ENCODE results near the gene AADAT. TPM values are rescaled to one million over a fixed set of nuclear protein-coding genes. Genes with fewer than 3 reads are reported as not detected.

AADAT gene
- total RNA-seq, 2 donors from 2014 or later, result not detected

GRCh38 chr4:170027181-170027829 is 62.5 kb downstream of the AADAT start:
- peak; percentile 73 for ATAC-seq (replicated peaks)
- H3K36me3 Mint-ChIP-seq (ENCODE audit: low read depth), result peaks cover 4% of the 10 kb centered on the region
- peak overlapping the region; percentile 87 for H3K27ac Mint-ChIP-seq
- peaks cover 9% of the 10 kb centered on the region for H3K27me3 Mint-ChIP-seq
- peaks cover 8% of the 10 kb centered on the region for H3K4me1 Mint-ChIP-seq
- no peaks in the 10 kb centered on the region for H3K9me3 Mint-ChIP-seq
- H3K4me3 Mint-ChIP-seq, result peak overlapping the region; percentile 93

- Mint-ChIP-seq H3K27ac (peak within 1 kb of the TSS; percentile 87), H3K4me3 (peak within 1 kb of the TSS; percentile 93), H3K36me3 (ENCODE audit: low read depth) (peaks cover 4% of the 10 kb centered on the region), H3K9me3 (no peaks in the 10 kb centered on the region), H3K4me1 (peaks cover 8% of the 10 kb centered on the region), H3K27me3 (peaks cover 7% of the 10 kb centered on the region)
- ATAC-seq (replicated peaks), result peak; percentile 88
Observed at GRCh38 chr4:170026253-170027021, 63.3 kb downstream of the AADAT start, which contains the start of gene MFAP3L. TSS of gene MFAP3L (minus strand) at chr4:170026395. CDS start at chr4:170005877, 20,518 bp downstream.

GRCh38 chr4:170025523-170026252 is 64.1 kb downstream of the AADAT start:
- Mint-ChIP-seq H3K4me1 (peaks cover 8% of the 10 kb centered on the region), H3K9me3 (no peaks in the 10 kb centered on the region), H3K27me3 (peaks cover 6% of the 10 kb centered on the region), H3K4me3 (peak overlapping the region; percentile 76), H3K36me3 (ENCODE audit: low read depth) (peaks cover 4% of the 10 kb centered on the region), H3K27ac (no peak overlapping the region)
- no peak for ATAC-seq (replicated peaks)

- Mint-ChIP-seq H3K4me1 (no peaks in the 10 kb centered on the region), H3K36me3 (ENCODE audit: low read depth) (peaks cover 1% of the 10 kb centered on the region), H3K27me3 (no peaks in the 10 kb centered on the region), H3K4me3 (no peak overlapping the region), H3K9me3 (no peaks in the 10 kb centered on the region), H3K27ac (no peak overlapping the region)
- no peak for ATAC-seq (replicated peaks)
Observed at GRCh38 chr4:170022211-170022610, 67.5 kb downstream of the AADAT start.

GRCh38 chr4:170017252-170017651 is 72.5 kb downstream of the AADAT start:
- ATAC-seq (replicated peaks), result no peak
- H3K4me3 Mint-ChIP-seq, result no peak overlapping the region
- no peaks in the 10 kb centered on the region for H3K4me1 Mint-ChIP-seq
- no peaks in the 10 kb centered on the region for H3K9me3 Mint-ChIP-seq
- H3K27ac Mint-ChIP-seq, result no peak overlapping the region
- no peaks in the 10 kb centered on the region for H3K36me3 Mint-ChIP-seq (ENCODE audit: low read depth)
- H3K27me3 Mint-ChIP-seq, result no peaks in the 10 kb centered on the region

- no peaks in the 10 kb centered on the region for H3K27me3 Mint-ChIP-seq
Observed at GRCh38 chr4:170015285-170015684, 74.5 kb downstream of the AADAT start.

GRCh38 chr4:170014359-170015011 is 75.3 kb downstream of the AADAT start:
- Mint-ChIP-seq H3K4me3 (no peak overlapping the region), H3K36me3 (ENCODE audit: low read depth) (no peaks in the 10 kb centered on the region), H3K4me1 (no peaks in the 10 kb centered on the region), H3K27me3 (no peaks in the 10 kb centered on the region), H3K9me3 (no peaks in the 10 kb centered on the region), H3K27ac (no peak overlapping the region)
- ATAC-seq (replicated peaks), result no peak

More at GRCh38 chr4:170015285-170015684, 74.5 kb downstream of the AADAT start:
- Mint-ChIP-seq H3K4me1 (no peaks in the 10 kb centered on the region), H3K4me3 (no peak overlapping the region), H3K9me3 (no peaks in the 10 kb centered on the region), H3K36me3 (ENCODE audit: low read depth) (no peaks in the 10 kb centered on the region), H3K27ac (no peak overlapping the region)
- ATAC-seq (replicated peaks), result no peak

- Mint-ChIP-seq H3K27ac (no peak overlapping the region), H3K4me1 (peaks cover 5% of the 10 kb centered on the region), H3K27me3 (no peaks in the 10 kb centered on the region), H3K9me3 (no peaks in the 10 kb centered on the region), H3K4me3 (no peak overlapping the region), H3K36me3 (ENCODE audit: low read depth) (no peaks in the 10 kb centered on the region)
- no peak for ATAC-seq (replicated peaks)
Observed at GRCh38 chr4:170012629-170012958, 77.2 kb downstream of the AADAT start.

GRCh38 chr4:170011921-170012628 is 77.7 kb downstream of the AADAT start:
- Mint-ChIP-seq H3K27me3 (no peaks in the 10 kb centered on the region), H3K9me3 (no peaks in the 10 kb centered on the region), H3K36me3 (ENCODE audit: low read depth) (no peaks in the 10 kb centered on the region), H3K27ac (no peak overlapping the region), H3K4me3 (no peak overlapping the region), H3K4me1 (peaks cover 5% of the 10 kb centered on the region)
- no peak for ATAC-seq (replicated peaks)

Other genes starting within 250 kb of the AADAT start
- 1 to 10 TPM in 1 of 2 donors, under 1 TPM in 1; 0.66 to 1.1 TPM for gene MFAP3L, start 63.6 kb downstream of the AADAT start, total RNA-seq